GM12878 (cell line): Measurements from ENCODE around the gene PTTG1. TPM values are rescaled to one million over a fixed set of nuclear protein-coding genes. Genes with fewer than 3 reads are reported as not detected.

Experiments used
- BMI1 ChIP-seq: fragments of 450-650 bp; IDR thresholded peaks from 2 replicates; pipeline ENCODE4 v1.6.1; 2016; ENCODE audit warnings: mild to moderate bottlenecking, moderate library complexity, borderline replicate concordance
- CEBPB ChIP-seq, 2 experiments: fragments of 150-350 bp in 1 of 2; IDR thresholded peaks; 2 replicates each; pipeline ENCODE4 v1.6.1; 2012 to 2014; ENCODE audit warnings: low read depth in 2 of 2, low read length in 2 of 2, borderline replicate concordance in 1 of 2, inconsistent platforms in 1 of 2
- CHD1 ChIP-seq: IDR thresholded peaks from 2 replicates; pipeline ENCODE4 v1.6.1; 2012; ENCODE audit warnings: low read depth, low read length, improper control_type of control experiment
- ESRRA ChIP-seq: IDR thresholded peaks from 2 replicates; pipeline ENCODE4 v1.6.1; 2012; ENCODE audit warnings: mild to moderate bottlenecking, low read length, improper control_type of control experiment
- HDAC6 ChIP-seq: fragments of 200-600 bp; sonication (generic); IDR thresholded peaks from one replicate; pipeline ENCODE4 v1.8.0; 2017; ENCODE audit warnings: antibody characterized with exemption; ENCODE audit not compliant: unreplicated experiment
- IRF4 ChIP-seq: IDR thresholded peaks from 2 replicates; pipeline ENCODE4 v1.6.1; 2011; ENCODE audit warnings: low read depth, low read length
- MEF2A ChIP-seq: IDR thresholded peaks from 2 replicates; pipeline ENCODE4 v1.6.1; 2011; ENCODE audit warnings: low read depth, mild to moderate bottlenecking, low read length, moderate library complexity; ENCODE audit not compliant: insufficient read depth
- MEF2B ChIP-seq: fragments of 450-650 bp; IDR thresholded peaks from 2 replicates; pipeline ENCODE4 v1.6.1; 2018; ENCODE audit warnings: mild to moderate bottlenecking, moderate library complexity; ENCODE audit not compliant: partially characterized antibody, poor library complexity, severe bottlenecking
- MTA3 ChIP-seq: IDR thresholded peaks from 2 replicates; pipeline ENCODE4 v1.6.1; 2012; ENCODE audit warnings: low read length, inconsistent platforms, borderline replicate concordance
- NBN ChIP-seq: fragments of 450-650 bp; IDR thresholded peaks from 2 replicates; pipeline ENCODE4 v1.6.1; 2016
- NR2C1 ChIP-seq: fragments of 450-650 bp; IDR thresholded peaks from 2 replicates; pipeline ENCODE4 v1.6.1; 2017; ENCODE audit warnings: antibody characterized with exemption, mild to moderate bottlenecking, moderate library complexity
- NRF1 ChIP-seq: conservative IDR thresholded peaks from 2 replicates; pipeline ENCODE4 v1.6.1; 2011; ENCODE audit warnings: mild to moderate bottlenecking, low read depth, low read length, improper control_type of control experiment
- RAD21 ChIP-seq: IDR thresholded peaks from 2 replicates; pipeline ENCODE4 v1.6.1; 2011; ENCODE audit warnings: mild to moderate bottlenecking, low read depth, low read length, moderate library complexity; ENCODE audit not compliant: insufficient read depth
- RB1 ChIP-seq: fragments of 450-650 bp; formaldehyde crosslinking; IDR thresholded peaks from 2 replicates; pipeline ENCODE4 v1.6.1; 2017; ENCODE audit warnings: mild to moderate bottlenecking, borderline replicate concordance
- RUNX3 ChIP-seq: IDR thresholded peaks from 2 replicates; pipeline ENCODE4 v1.6.1; 2012; ENCODE audit warnings: low read length, inconsistent platforms
- SREBF2 ChIP-seq: IDR thresholded peaks from 2 replicates; pipeline ENCODE4 v1.6.1; 2012; ENCODE audit warnings: mild to moderate bottlenecking, low read length
- STAT3 ChIP-seq: IDR thresholded peaks from 2 replicates; pipeline ENCODE4 v1.6.1; 2011; ENCODE audit warnings: low read depth, low read length, improper control_type of control experiment
- TARDBP ChIP-seq: IDR thresholded peaks from 2 replicates; pipeline ENCODE4 v1.6.1; 2016; ENCODE audit warnings: borderline replicate concordance
- TCF7 ChIP-seq: IDR thresholded peaks from 2 replicates; pipeline ENCODE4 v1.6.1; 2014; ENCODE audit warnings: antibody characterized with exemption, borderline replicate concordance
- ZZZ3 ChIP-seq: IDR thresholded peaks from 2 replicates; pipeline ENCODE4 v1.6.1; 2011; ENCODE audit warnings: low read depth; ENCODE audit not compliant: control insufficient read depth, insufficient read length
- polyA plus RNA-seq, 11 experiments: library from polyadenylated mRNA; depleted of rRNA in 4 of 11; unstranded in 6 of 11; stranded (reverse) in 5 of 11; fragments of >200 nt; fragmentation: Nextera tagmentation in 4 of 11; fragmentation: Illumina TruSeq in 1 of 11; extraction: Ambion mirVana in 4 of 11; extraction: Trizol in 1 of 11; gene quantifications; 1 replicate in 1 of 11; 2 replicates in 10 of 11; pipeline versions ENCODE4 v1.2.1 to v1.2.3, GENCODE V29; 2011 to 2016; ENCODE audit warnings: inconsistent platforms in 2 of 11, missing spikeins in 2 of 11, low read depth in 1 of 11
- total RNA-seq, 4 experiments: library from RNA; depleted of rRNA in 3 of 4; stranded (reverse); fragments of >200 nt in 3 of 4; fragmentation: Illumina TruSeq in 1 of 4; extraction: Trizol in 1 of 4; gene quantifications; 2 replicates each; pipeline versions ENCODE4 v1.2.1 to v1.2.3, GENCODE V29; 2013 to 2021
- TF ChIP-seq, protein P1 (sequence below): fragments of 450-650 bp; IDR thresholded peaks from 2 replicates; pipeline ENCODE4 v1.6.1; 2017; ENCODE audit warnings: mild to moderate bottlenecking, moderate library complexity
- TF ChIP-seq, protein P2 (sequence below), 3 experiments: IDR thresholded peaks in 2 of 3; conservative IDR thresholded peaks in 1 of 3; 2 replicates each; pipeline ENCODE4 v1.5.1; 2011; ENCODE audit warnings: low read depth in 3 of 3, low read length in 3 of 3, mild to moderate bottlenecking in 3 of 3, control low read depth in 2 of 3, moderate library complexity in 2 of 3, inconsistent platforms in 1 of 3, mixed read lengths in 1 of 3; ENCODE audit not compliant: control insufficient read depth in 2 of 3, insufficient read depth in 1 of 3; ENCODE audit errors: extremely low read depth in 1 of 3
- TF ChIP-seq, protein P3 (sequence below): IDR thresholded peaks from 2 replicates; pipeline ENCODE4 v1.6.1; 2011; ENCODE audit warnings: mild to moderate bottlenecking, low read depth, low read length, moderate library complexity; ENCODE audit not compliant: insufficient replicate concordance
- TF ChIP-seq, protein P4 (sequence below): fragments of 150-350 bp; IDR thresholded peaks from 2 replicates; pipeline ENCODE4 v1.6.1; 2014; ENCODE audit warnings: mild to moderate bottlenecking, low read depth, low read length

Gene PTTG1
- total and polyA plus RNA-seq, 10 of the 15 experiments (the other 5 are each of a cell fraction or from before 2014, with no cell fraction given), result 154 to 1,033 (median 377) TPM

DNA sequence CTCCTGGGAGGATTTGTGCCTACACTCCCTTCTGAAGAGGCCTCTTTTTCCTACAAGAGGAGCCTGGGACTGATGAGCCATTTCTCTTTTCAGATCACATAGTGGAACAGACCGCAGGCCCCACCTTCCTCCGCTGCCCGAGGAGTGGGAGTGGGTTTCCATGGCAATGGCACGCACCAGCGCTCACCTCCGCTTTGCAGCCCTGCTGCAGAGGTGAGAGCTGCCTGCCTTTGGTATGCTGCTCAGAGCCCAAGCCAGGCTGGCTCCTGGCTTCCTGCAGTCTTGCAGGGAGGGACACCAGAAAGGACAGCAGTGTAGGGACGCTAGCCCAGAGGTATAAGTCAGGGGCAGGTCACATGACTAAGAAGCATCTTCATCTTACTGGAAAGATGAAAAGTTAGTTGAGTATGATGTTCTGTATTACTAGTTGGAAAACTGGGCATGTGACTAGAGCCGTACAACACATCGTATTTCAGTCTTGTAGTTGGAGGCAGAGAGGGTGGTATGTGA lies 12.4 kb downstream of the PTTG1 start (continued):
- TF ChIP-seq, protein P1, sequence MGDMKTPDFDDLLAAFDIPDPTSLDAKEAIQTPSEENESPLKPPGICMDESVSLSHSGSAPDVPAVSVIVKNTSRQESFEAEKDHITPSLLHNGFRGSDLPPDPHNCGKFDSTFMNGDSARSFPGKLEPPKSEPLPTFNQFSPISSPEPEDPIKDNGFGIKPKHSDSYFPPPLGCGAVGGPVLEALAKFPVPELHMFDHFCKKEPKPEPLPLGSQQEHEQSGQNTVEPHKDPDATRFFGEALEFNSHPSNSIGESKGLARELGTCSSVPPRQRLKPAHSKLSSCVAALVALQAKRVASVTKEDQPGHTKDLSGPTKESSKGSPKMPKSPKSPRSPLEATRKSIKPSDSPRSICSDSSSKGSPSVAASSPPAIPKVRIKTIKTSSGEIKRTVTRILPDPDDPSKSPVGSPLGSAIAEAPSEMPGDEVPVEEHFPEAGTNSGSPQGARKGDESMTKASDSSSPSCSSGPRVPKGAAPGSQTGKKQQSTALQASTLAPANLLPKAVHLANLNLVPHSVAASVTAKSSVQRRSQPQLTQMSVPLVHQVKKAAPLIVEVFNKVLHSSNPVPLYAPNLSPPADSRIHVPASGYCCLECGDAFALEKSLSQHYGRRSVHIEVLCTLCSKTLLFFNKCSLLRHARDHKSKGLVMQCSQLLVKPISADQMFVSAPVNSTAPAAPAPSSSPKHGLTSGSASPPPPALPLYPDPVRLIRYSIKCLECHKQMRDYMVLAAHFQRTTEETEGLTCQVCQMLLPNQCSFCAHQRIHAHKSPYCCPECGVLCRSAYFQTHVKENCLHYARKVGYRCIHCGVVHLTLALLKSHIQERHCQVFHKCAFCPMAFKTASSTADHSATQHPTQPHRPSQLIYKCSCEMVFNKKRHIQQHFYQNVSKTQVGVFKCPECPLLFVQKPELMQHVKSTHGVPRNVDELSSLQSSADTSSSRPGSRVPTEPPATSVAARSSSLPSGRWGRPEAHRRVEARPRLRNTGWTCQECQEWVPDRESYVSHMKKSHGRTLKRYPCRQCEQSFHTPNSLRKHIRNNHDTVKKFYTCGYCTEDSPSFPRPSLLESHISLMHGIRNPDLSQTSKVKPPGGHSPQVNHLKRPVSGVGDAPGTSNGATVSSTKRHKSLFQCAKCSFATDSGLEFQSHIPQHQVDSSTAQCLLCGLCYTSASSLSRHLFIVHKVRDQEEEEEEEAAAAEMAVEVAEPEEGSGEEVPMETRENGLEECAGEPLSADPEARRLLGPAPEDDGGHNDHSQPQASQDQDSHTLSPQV, result no peak
- no peak for TF ChIP-seq NR2C1
- no peak for TF ChIP-seq NRF1
- no peak for TF ChIP-seq SREBF2
- no peak for TF ChIP-seq ZZZ3
- TF ChIP-seq ESRRA, result no peak
- TF ChIP-seq, protein P2, sequence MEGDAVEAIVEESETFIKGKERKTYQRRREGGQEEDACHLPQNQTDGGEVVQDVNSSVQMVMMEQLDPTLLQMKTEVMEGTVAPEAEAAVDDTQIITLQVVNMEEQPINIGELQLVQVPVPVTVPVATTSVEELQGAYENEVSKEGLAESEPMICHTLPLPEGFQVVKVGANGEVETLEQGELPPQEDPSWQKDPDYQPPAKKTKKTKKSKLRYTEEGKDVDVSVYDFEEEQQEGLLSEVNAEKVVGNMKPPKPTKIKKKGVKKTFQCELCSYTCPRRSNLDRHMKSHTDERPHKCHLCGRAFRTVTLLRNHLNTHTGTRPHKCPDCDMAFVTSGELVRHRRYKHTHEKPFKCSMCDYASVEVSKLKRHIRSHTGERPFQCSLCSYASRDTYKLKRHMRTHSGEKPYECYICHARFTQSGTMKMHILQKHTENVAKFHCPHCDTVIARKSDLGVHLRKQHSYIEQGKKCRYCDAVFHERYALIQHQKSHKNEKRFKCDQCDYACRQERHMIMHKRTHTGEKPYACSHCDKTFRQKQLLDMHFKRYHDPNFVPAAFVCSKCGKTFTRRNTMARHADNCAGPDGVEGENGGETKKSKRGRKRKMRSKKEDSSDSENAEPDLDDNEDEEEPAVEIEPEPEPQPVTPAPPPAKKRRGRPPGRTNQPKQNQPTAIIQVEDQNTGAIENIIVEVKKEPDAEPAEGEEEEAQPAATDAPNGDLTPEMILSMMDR (IDR thresholded peaks at IDR 0.05 in 2 of 3, conservative IDR thresholded peaks at IDR 0.05 in 1 of 3; ENCODE audit: control insufficient read depth in 2 of 3, extremely low read depth in 1 of 3, insufficient read depth in 1 of 3, low read depth in 3 of 3, low read length in 3 of 3), result no peak
- TF ChIP-seq TARDBP, result no peak
- no peak for TF ChIP-seq RAD21
- peak; percentile 90 for TF ChIP-seq RUNX3
- TF ChIP-seq MEF2B, result peak; percentile 52
- peak; percentile 93 for TF ChIP-seq BMI1
- no peak for TF ChIP-seq MTA3
- no peak for TF ChIP-seq HDAC6
- peak; percentile 79 for TF ChIP-seq NBN
- TF ChIP-seq CHD1, result no peak
- no peak for TF ChIP-seq TCF7
- no peak for TF ChIP-seq CEBPB (IDR thresholded peaks at IDR 0.05; ENCODE audit: borderline replicate concordance in 1 of 2, low read depth in 2 of 2, low read length in 2 of 2)
- no peak for TF ChIP-seq STAT3
- 0 out of 2 replicates have a peak, but pooled peaks have one; percentile 37 for TF ChIP-seq MEF2A
- no peak; the same call in 1 of the 2 replicates for TF ChIP-seq IRF4
- TF ChIP-seq, protein P3, sequence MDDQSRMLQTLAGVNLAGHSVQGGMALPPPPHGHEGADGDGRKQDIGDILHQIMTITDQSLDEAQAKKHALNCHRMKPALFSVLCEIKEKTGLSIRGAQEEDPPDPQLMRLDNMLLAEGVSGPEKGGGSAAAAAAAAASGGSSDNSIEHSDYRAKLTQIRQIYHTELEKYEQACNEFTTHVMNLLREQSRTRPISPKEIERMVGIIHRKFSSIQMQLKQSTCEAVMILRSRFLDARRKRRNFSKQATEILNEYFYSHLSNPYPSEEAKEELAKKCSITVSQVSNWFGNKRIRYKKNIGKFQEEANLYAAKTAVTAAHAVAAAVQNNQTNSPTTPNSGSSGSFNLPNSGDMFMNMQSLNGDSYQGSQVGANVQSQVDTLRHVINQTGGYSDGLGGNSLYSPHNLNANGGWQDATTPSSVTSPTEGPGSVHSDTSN, result no peak
- TF ChIP-seq, protein P4, sequence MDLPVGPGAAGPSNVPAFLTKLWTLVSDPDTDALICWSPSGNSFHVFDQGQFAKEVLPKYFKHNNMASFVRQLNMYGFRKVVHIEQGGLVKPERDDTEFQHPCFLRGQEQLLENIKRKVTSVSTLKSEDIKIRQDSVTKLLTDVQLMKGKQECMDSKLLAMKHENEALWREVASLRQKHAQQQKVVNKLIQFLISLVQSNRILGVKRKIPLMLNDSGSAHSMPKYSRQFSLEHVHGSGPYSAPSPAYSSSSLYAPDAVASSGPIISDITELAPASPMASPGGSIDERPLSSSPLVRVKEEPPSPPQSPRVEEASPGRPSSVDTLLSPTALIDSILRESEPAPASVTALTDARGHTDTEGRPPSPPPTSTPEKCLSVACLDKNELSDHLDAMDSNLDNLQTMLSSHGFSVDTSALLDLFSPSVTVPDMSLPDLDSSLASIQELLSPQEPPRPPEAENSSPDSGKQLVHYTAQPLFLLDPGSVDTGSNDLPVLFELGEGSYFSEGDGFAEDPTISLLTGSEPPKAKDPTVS, result no peak
- no peak for TF ChIP-seq RB1
